OCI-LY1 (cell line): Measurements from ENCODE around the gene POLE.

ENCODE experiments used
- H2AFZ ChIP-seq: fragments of 200-600 bp; sonication (generic), shearing (Covaris generic); 2 replicates; pipeline ENCODE4 v1.6.0; 2014; ENCODE audit warnings: antibody characterized with exemption, mild to moderate bottlenecking, low read length
- H3F3A ChIP-seq: fragments of 200-600 bp; sonication (generic), shearing (Covaris generic); 2 replicates; pipeline ENCODE4 v1.6.0; 2014; ENCODE audit warnings: mild to moderate bottlenecking, antibody characterized with exemption, low read length, moderate library complexity; ENCODE audit not compliant: insufficient read depth
- H3K27ac ChIP-seq: fragments of 200-600 bp; sonication (generic); 2 replicates; pipeline ENCODE4 v1.5.1; 2014; ENCODE audit warnings: low read length, mixed run types, mild to moderate bottlenecking, low read depth; ENCODE audit not compliant: poor library complexity, severe bottlenecking
- H3K27me3 ChIP-seq: fragments of 200-600 bp; sonication (generic); 2 replicates; pipeline ENCODE4 v1.6.0; 2014; ENCODE audit warnings: antibody characterized with exemption, mild to moderate bottlenecking, low read length, moderate library complexity; ENCODE audit not compliant: insufficient read depth
- H3K36me3 ChIP-seq: fragments of 200-600 bp; sonication (generic); 2 replicates; pipeline ENCODE4 v1.6.1; 2014; ENCODE audit warnings: mild to moderate bottlenecking, antibody characterized with exemption, low read length, moderate library complexity, mixed read lengths; ENCODE audit not compliant: insufficient read depth
- H3K4me1 ChIP-seq: fragments of 200-600 bp; sonication (generic); 2 replicates; pipeline ENCODE4 v1.5.1; 2014; ENCODE audit warnings: mild to moderate bottlenecking, low read length, moderate library complexity; ENCODE audit not compliant: insufficient read depth, severe bottlenecking
- H3K4me2 ChIP-seq: fragments of 200-600 bp; sonication (generic), shearing (Covaris generic); 2 replicates; pipeline ENCODE4 v1.6.1; 2014; ENCODE audit warnings: low read length
- H3K4me3 ChIP-seq: fragments of 200-600 bp; sonication (generic); 2 replicates; pipeline ENCODE4 v1.5.1; 2014; ENCODE audit warnings: low read length, low read depth, mild to moderate bottlenecking, mixed read lengths; ENCODE audit not compliant: poor library complexity, severe bottlenecking
- H3K79me2 ChIP-seq: fragments of 200-600 bp; shearing (Covaris generic); 2 replicates; pipeline ENCODE4 v1.6.1; 2016; ENCODE audit warnings: mixed run types, low read length, mixed read lengths; ENCODE audit not compliant: insufficient read depth
- H3K9ac ChIP-seq: fragments of 200-600 bp; sonication (generic), shearing (Covaris generic); 2 replicates; pipeline ENCODE4 v1.6.1; 2014; ENCODE audit warnings: mild to moderate bottlenecking, low read length, mixed read lengths
- H3K9me2 ChIP-seq: fragments of 200-600 bp; sonication (generic), shearing (Covaris generic); 2 replicates; pipeline ENCODE4 v1.6.1; 2014; ENCODE audit warnings: low read depth, mild to moderate bottlenecking, low read length, mixed read lengths
- H3K9me3 ChIP-seq: fragments of 200-600 bp; shearing (Covaris generic); 2 replicates; pipeline ENCODE4 v1.6.1; 2014; ENCODE audit warnings: low read length, mixed read lengths
- H4K20me1 ChIP-seq: fragments of 200-600 bp; sonication (generic), shearing (Covaris generic); 2 replicates; pipeline ENCODE4 v1.6.0; 2016; ENCODE audit warnings: mild to moderate bottlenecking, low read length; ENCODE audit not compliant: insufficient read depth
- EZH2 ChIP-seq: fragments of 200-600 bp; sonication (generic), shearing (Covaris generic); IDR thresholded peaks from 2 replicates; pipeline ENCODE4 v1.8.0; 2017; ENCODE audit warnings: borderline replicate concordance, mixed run types, mild to moderate bottlenecking, antibody characterized with exemption, low read length, moderate library complexity, mixed read lengths
- TF ChIP-seq, protein P1 (sequence below): fragments of 200-600 bp; sonication (generic), shearing (Covaris generic); IDR thresholded peaks from 2 replicates; pipeline ENCODE4 v1.5.1; 2017; ENCODE audit warnings: mild to moderate bottlenecking, antibody characterized with exemption, low read length, moderate library complexity, mixed read lengths

The POLE gene

DNA sequence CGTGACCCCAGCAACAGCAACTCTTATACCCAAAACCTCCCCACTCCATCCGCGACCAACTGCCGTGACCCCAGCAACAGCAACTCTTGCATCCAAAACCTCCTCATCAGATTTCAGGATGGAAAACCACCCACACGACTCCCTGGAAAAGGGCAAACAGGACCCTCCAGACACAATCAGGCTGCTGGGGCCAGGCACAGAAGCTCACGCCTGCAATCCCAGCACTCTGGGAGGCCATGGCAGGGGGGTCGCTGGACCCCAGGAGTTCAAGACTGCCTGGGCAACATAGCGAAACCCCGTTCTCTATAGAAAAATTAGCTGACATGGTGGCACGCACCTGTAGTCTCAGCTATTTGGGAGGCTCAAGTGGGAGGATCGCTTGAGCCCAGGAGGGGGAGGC, 43.2 kb upstream of the POLE start:
- Histone ChIP-seq H3K9me2 (no peaks in the 10 kb centered on the region), H3K4me2 (no peak overlapping the region), H3K9me3 (no peaks in the 10 kb centered on the region), H3K36me3 (peaks cover 96% of the 10 kb centered on the region), H3K27ac (no peak overlapping the region), H2AFZ (no peak overlapping the region), H3F3A (0 out of 2 replicates have a peak, but pooled peaks cover 11% of the 10 kb centered on the region), H3K4me3 (no peak overlapping the region), H3K79me2 (no peaks in the 10 kb centered on the region), H4K20me1 (no peaks in the 10 kb centered on the region), H3K27me3 (no peaks in the 10 kb centered on the region), H3K9ac (no peak overlapping the region), H3K4me1 (no peaks in the 10 kb centered on the region)
- TF ChIP-seq, protein P1, sequence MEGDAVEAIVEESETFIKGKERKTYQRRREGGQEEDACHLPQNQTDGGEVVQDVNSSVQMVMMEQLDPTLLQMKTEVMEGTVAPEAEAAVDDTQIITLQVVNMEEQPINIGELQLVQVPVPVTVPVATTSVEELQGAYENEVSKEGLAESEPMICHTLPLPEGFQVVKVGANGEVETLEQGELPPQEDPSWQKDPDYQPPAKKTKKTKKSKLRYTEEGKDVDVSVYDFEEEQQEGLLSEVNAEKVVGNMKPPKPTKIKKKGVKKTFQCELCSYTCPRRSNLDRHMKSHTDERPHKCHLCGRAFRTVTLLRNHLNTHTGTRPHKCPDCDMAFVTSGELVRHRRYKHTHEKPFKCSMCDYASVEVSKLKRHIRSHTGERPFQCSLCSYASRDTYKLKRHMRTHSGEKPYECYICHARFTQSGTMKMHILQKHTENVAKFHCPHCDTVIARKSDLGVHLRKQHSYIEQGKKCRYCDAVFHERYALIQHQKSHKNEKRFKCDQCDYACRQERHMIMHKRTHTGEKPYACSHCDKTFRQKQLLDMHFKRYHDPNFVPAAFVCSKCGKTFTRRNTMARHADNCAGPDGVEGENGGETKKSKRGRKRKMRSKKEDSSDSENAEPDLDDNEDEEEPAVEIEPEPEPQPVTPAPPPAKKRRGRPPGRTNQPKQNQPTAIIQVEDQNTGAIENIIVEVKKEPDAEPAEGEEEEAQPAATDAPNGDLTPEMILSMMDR = no peak
- TF ChIP-seq EZH2 = no peak

DNA sequence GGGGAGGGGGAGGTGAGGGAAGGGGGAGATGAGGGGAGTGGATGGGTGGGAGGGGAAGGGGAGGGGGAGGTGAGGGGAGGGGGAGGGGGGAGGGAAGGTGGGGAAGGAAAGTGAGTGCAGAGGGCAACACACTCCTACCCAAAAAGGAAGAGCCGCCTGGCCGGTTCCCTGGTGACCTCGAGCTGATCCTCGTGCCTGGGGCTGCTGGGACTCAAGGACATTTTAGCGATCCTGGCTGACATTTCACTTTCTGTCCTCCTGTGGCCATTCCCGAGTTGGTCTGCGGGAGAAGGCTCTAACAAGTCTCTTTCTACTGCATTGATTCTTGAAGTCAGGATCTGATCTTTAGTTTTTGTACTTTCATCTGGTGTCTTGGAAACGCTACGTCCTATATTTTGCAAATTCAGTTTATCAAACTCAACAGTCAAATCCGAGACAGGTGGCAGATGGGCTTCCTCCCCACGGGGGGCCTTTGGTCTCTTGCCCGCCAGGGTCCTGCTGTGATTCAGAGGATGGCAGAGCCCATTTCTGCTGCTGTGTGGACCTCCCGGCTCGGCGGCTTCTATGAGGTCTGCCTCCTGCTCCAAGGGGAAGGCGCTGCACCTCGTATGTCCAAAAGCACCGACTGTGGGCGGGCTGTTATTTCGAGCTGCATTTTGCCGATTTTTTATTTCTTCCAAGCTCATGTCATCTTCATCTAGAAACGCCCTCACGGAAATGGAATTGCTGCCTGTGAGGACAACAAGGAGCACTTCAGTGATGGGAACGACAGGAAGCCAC, 42.6 kb upstream of the POLE start:
- H3K9ac ChIP-seq = no peak overlapping the region
- H2AFZ ChIP-seq = no peak overlapping the region
- H3K27me3 ChIP-seq = no peaks in the 10 kb centered on the region
- H3K4me3 ChIP-seq = no peak overlapping the region
- no peaks in the 10 kb centered on the region for H3K9me3 ChIP-seq
- H3K27ac ChIP-seq = no peak overlapping the region
- H3F3A ChIP-seq = 0 out of 2 replicates have a peak, but pooled peaks cover 11% of the 10 kb centered on the region
- no peaks in the 10 kb centered on the region for H4K20me1 ChIP-seq
- no peaks in the 10 kb centered on the region for H3K9me2 ChIP-seq
- TF ChIP-seq, protein P1 = no peak
- no peak for TF ChIP-seq EZH2
- H3K79me2 ChIP-seq = no peaks in the 10 kb centered on the region
- no peak overlapping the region for H3K4me2 ChIP-seq
- no peaks in the 10 kb centered on the region for H3K4me1 ChIP-seq
- peaks cover 96% of the 10 kb centered on the region for H3K36me3 ChIP-seq

DNA sequence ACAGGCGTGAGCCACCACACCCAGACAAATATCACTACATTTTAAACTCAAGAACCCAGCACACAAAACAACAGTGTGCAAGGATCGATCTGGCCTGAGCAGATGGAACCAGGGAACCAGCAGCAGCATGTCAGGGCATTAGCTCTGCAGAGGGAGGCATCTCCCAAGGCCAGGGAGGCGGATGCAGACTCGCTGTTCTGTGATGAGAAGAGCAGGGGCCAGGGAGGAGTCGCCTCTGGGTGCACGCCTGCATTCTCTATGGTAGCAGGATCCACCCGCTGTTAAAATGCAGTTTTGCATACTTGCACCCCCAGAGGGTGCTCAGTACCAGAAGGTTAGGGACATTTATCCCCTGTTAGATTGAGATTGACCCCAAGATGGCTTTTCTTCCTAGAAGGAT, 41.4 kb upstream of the POLE start:
- Histone ChIP-seq H3K27me3 (no peaks in the 10 kb centered on the region), H3K4me3 (no peak overlapping the region), H3K9me2 (no peaks in the 10 kb centered on the region), H3F3A (0 out of 2 replicates have a peak, but pooled peaks cover 11% of the 10 kb centered on the region), H3K4me2 (no peak overlapping the region), H3K9me3 (no peaks in the 10 kb centered on the region), H4K20me1 (no peaks in the 10 kb centered on the region), H3K27ac (no peak overlapping the region), H3K4me1 (no peaks in the 10 kb centered on the region), H3K36me3 (peaks cover 96% of the 10 kb centered on the region), H2AFZ (no peak overlapping the region), H3K9ac (no peak overlapping the region), H3K79me2 (no peaks in the 10 kb centered on the region)
- TF ChIP-seq, protein P1 = no peak
- no peak for TF ChIP-seq EZH2
